GM23248 (cell line): ENCODE measurements around the gene MGMT. TPM values are rescaled to one million over a fixed set of nuclear protein-coding genes. Genes with fewer than 3 reads are reported as not detected.

Source experiments
- DNase-seq: peaks from one replicate; pipeline ENCODE4 v3.0.0-alpha.2; 2015
- H2AFZ ChIP-seq: fragments of 200-600 bp; sonication (generic); 2 replicates; pipeline ENCODE4 v1.6.1; 2016; ENCODE audit warnings: antibody characterized with exemption
- H3F3A ChIP-seq: fragments of 200-600 bp; sonication (generic); 2 replicates; pipeline ENCODE4 v1.6.1; 2016; ENCODE audit warnings: mild to moderate bottlenecking, antibody characterized with exemption, mixed run types; ENCODE audit not compliant: insufficient read depth
- H3K27ac ChIP-seq: fragments of 200-600 bp; sonication (generic); 2 replicates; pipeline ENCODE4 v1.5.1; 2016; ENCODE audit warnings: mild to moderate bottlenecking
- H3K27me3 ChIP-seq: fragments of 200-600 bp; sonication (generic); replicated peaks from 2 replicates; pipeline ENCODE4 v1.6.1; 2016; ENCODE audit warnings: mild to moderate bottlenecking; ENCODE audit not compliant: insufficient read depth
- H3K36me3 ChIP-seq: fragments of 200-600 bp; sonication (generic); 2 replicates; pipeline ENCODE4 v1.6.1; 2016; ENCODE audit warnings: low read depth, mild to moderate bottlenecking
- H3K4me1 ChIP-seq: fragments of 200-600 bp; sonication (generic); 2 replicates; pipeline ENCODE4 v1.6.1; 2016; ENCODE audit warnings: mild to moderate bottlenecking; ENCODE audit not compliant: insufficient read depth
- H3K4me2 ChIP-seq: fragments of 200-600 bp; sonication (generic); one replicate; pipeline ENCODE4 v1.6.1; 2016; ENCODE audit warnings: mild to moderate bottlenecking; ENCODE audit not compliant: unreplicated experiment
- H3K4me3 ChIP-seq: fragments of 200-600 bp; sonication (generic); 2 replicates; pipeline ENCODE4 v1.5.1; 2016; ENCODE audit warnings: mild to moderate bottlenecking
- H3K79me2 ChIP-seq: fragments of 200-600 bp; sonication (generic); 2 replicates; pipeline ENCODE4 v1.6.1; 2016; ENCODE audit warnings: mild to moderate bottlenecking; ENCODE audit not compliant: insufficient read depth
- H3K9ac ChIP-seq: fragments of 200-600 bp; sonication (generic); 2 replicates; pipeline ENCODE4 v1.6.1; 2016; ENCODE audit warnings: mild to moderate bottlenecking
- H3K9me2 ChIP-seq: fragments of 200-600 bp; sonication (generic); 2 replicates; pipeline ENCODE4 v1.6.1; 2016; ENCODE audit warnings: mixed run types, mild to moderate bottlenecking, moderate library complexity; ENCODE audit not compliant: insufficient read depth
- H3K9me3 ChIP-seq: fragments of 200-600 bp; sonication (generic); one replicate; pipeline ENCODE4 v1.6.1; 2017; ENCODE audit warnings: low read depth
- H4K20me1 ChIP-seq: fragments of 200-600 bp; sonication (generic); 2 replicates; pipeline ENCODE4 v1.6.0; 2016; ENCODE audit not compliant: insufficient read depth
- EZH2 ChIP-seq: fragments of 200-600 bp; sonication (generic); IDR thresholded peaks from 2 replicates; pipeline ENCODE4 v1.6.1; 2018; ENCODE audit warnings: antibody characterized with exemption, mild to moderate bottlenecking; ENCODE audit not compliant: insufficient read depth, poor library complexity, severe bottlenecking
- EZH2phosphoT487 ChIP-seq: fragments of 200-600 bp; sonication (generic); IDR thresholded peaks from 2 replicates; pipeline ENCODE4 v1.6.1; 2018; ENCODE audit warnings: antibody characterized with exemption, moderate library complexity, mild to moderate bottlenecking, low read depth; ENCODE audit not compliant: insufficient read depth
- WGBS, 2 experiments: methylation state at CpG; one replicate each; pipeline ENCODE4 v1.1.6; 2015 to 2017; ENCODE audit warnings: low lambda C conversion rate in 2 of 2, low coverage in 1 of 2; ENCODE audit errors: missing lambda C conversion rate in 2 of 2; 5-methylcytosine and 5-hydroxymethylcytosine counted together
- in situ Hi-C: fragments of 300-500 bp; cut with MboI; formaldehyde crosslinking; loops from 2 replicates; pipeline ENCODE4 v1.15.0; 2020
- polyA plus RNA-seq: library from polyadenylated mRNA; unstranded; fragments of >200 nt; fragmentation: Nextera tagmentation; extraction: Ambion mirVana; gene quantifications from 2 replicates; pipeline ENCODE4 v1.2.1, GENCODE V29; 2016
- total RNA-seq: library from RNA; depleted of rRNA; stranded (reverse); fragments of >200 nt; shearing (Covaris generic); gene quantifications from 2 replicates; pipeline ENCODE4 v1.2.3, GENCODE V29; 2014

The MGMT gene
- total and polyA plus RNA-seq, 2 experiments from 2014 or later: 28.5 to 35.1 TPM

DNA sequence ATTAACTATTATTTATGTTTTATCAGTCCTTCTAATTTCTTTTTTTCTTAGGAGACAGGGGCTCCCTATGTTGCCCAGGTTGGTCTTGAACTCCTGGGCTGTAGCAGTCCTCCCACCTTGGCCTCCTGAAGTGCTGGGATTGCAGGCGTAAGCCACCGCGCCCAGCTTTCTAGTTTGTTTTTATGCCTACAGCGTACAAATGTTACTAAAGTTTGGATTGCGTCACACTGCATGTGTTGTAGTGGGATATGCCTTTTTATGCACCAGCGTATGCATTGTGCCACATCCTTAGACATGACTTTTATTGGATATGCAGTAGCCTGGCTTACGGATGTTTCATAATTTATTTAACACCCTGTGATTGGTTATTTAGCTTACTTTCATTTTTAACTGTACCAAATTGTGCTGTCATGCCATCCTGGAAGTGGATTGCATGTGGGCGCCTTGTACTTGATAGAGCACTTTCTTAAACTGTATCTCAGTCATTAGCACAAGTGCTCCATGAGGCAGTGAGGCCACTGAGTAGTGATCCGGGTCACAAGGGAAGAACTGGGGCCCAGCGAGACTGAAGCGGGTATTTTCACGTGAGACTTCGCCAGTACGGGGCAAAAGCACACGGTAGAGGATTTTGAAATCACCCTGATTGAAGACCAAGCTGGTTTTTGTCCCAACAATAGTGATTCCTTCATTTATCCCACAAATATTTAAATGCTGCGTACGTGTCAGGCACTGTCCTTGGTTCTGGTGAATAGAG, 165.0 kb downstream of the MGMT start:
- Histone ChIP-seq H3K79me2 (no peaks in the 10 kb centered on the region), H3K27me3 (no peaks in the 10 kb centered on the region), H2AFZ (no peak overlapping the region), H3F3A (no peaks in the 10 kb centered on the region), H4K20me1 (no peaks in the 10 kb centered on the region), H3K4me1 (no peaks in the 10 kb centered on the region), H3K4me2 (no peak overlapping the region), H3K9me2 (0 out of 2 replicates have a peak, but pooled peaks cover 3% of the 10 kb centered on the region), H3K36me3 (no peaks in the 10 kb centered on the region), H3K27ac (no peak overlapping the region), H3K9me3 (no peaks in the 10 kb centered on the region), H3K9ac (no peak overlapping the region), H3K4me3 (no peak overlapping the region)
- in situ Hi-C loops: no loop called here
- TF ChIP-seq EZH2 (no peak), EZH2phosphoT487 (no peak)
- DNase-seq: no peak
- 89 to 90% methylated on average over 17 of the region's 17 CpGs for WGBS, 2 experiments

DNA sequence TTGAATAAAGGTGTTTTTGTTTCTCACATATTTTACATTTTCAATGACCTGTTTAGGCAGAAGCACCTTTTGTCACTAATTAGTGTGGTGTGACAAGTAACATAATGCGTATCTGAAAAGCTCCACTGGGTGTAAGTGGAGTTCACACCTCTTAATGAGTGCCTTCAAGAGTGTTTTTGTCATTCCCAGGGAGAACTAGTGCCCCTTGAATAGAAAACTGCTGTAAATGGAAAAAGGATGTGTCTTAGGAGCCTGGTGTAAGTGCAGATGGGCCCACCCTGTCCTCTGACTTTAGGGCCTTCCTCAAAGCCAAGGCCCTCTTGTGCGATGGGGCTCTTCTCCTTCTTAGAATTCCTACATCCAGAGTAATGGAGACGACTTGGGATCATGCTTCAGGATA, 170.0 kb downstream of the MGMT start:
- H3K9me3 ChIP-seq: no peaks in the 10 kb centered on the region
- 88 to 93% methylated on average over 3 of the region's 3 CpGs for WGBS, 2 experiments
- no peak overlapping the region for H3K4me2 ChIP-seq
- no peaks in the 10 kb centered on the region for H4K20me1 ChIP-seq
- in situ Hi-C loops: no loop called here
- no peaks in the 10 kb centered on the region for H3K79me2 ChIP-seq
- TF ChIP-seq EZH2phosphoT487: no peak
- no peak for TF ChIP-seq EZH2
- no peak overlapping the region for H3K9ac ChIP-seq
- H3F3A ChIP-seq: no peaks in the 10 kb centered on the region
- no peak overlapping the region for H3K4me3 ChIP-seq
- no peak overlapping the region for H2AFZ ChIP-seq
- H3K36me3 ChIP-seq: no peaks in the 10 kb centered on the region
- H3K27me3 ChIP-seq: no peaks in the 10 kb centered on the region
- H3K9me2 ChIP-seq: no peaks in the 10 kb centered on the region
- no peak overlapping the region for H3K27ac ChIP-seq
- DNase-seq: no peak
- no peaks in the 10 kb centered on the region for H3K4me1 ChIP-seq

DNA sequence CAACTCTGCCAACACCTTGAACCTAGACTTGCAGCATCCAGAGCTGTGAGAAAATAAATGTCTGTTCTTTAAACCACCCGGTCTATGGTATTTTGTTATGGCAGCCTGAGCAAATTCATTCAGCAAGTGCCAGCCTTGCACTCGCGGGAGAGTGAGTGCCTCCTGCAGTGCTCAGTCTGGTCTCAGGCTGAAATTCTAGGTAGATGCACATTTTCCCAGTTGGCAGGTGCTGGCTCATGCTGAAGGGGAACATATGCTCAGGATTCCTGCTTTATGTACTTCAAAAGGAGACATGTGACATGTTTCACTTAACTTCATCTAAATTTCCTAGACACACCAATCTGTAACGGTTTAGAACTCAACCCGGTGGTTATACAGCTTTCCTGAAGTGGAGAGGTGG, 170.8 kb downstream of the MGMT start:
- H3K9me2 ChIP-seq: no peaks in the 10 kb centered on the region
- in situ Hi-C loops: no loop called here
- no peak for TF ChIP-seq EZH2
- no peak for TF ChIP-seq EZH2phosphoT487
- H3K27ac ChIP-seq: no peak overlapping the region
- H3K4me1 ChIP-seq: no peaks in the 10 kb centered on the region
- no peaks in the 10 kb centered on the region for H4K20me1 ChIP-seq
- no peaks in the 10 kb centered on the region for H3F3A ChIP-seq
- no peaks in the 10 kb centered on the region for H3K36me3 ChIP-seq
- H3K79me2 ChIP-seq: no peaks in the 10 kb centered on the region
- 96 to 98% methylated on average over 5 of the region's 5 CpGs for WGBS, 2 experiments
- H2AFZ ChIP-seq: no peak overlapping the region
- H3K9ac ChIP-seq: no peak overlapping the region
- DNase-seq: no peak
- no peak overlapping the region for H3K4me2 ChIP-seq
- no peaks in the 10 kb centered on the region for H3K27me3 ChIP-seq
- no peaks in the 10 kb centered on the region for H3K9me3 ChIP-seq
- H3K4me3 ChIP-seq: no peak overlapping the region

DNA sequence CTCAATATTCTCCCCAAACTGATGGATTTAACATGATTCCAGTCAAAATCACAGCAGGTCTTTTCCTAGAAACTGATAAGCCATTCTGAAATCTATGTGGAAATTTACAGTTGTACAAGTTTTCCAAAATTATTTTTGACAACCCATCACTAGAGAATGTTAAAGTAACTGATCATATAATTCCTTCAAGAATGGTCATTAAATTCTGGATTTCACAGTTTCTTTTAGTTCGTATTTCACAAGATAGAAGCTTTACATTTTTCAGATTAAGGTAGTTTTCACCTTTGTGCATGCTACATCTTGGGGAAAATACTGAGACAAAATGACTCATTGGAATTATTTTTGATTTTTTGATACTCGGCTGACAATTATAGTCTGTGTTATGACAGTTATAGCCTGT, 174.3 kb downstream of the MGMT start:
- Histone ChIP-seq H3K36me3 (no peaks in the 10 kb centered on the region), H3K79me2 (no peaks in the 10 kb centered on the region), H3K9me3 (no peaks in the 10 kb centered on the region), H2AFZ (no peak overlapping the region), H3K27me3 (no peaks in the 10 kb centered on the region), H3K9ac (no peak overlapping the region), H3K4me2 (no peak overlapping the region), H3K27ac (no peak overlapping the region), H3K4me1 (no peaks in the 10 kb centered on the region), H4K20me1 (no peaks in the 10 kb centered on the region), H3K9me2 (no peaks in the 10 kb centered on the region), H3F3A (no peaks in the 10 kb centered on the region), H3K4me3 (no peak overlapping the region)
- DNase-seq: no peak
- no peak for TF ChIP-seq EZH2phosphoT487
- no peak for TF ChIP-seq EZH2
- in situ Hi-C loops: no loop called here
- 93 to 95% methylated on average over 2 of the region's 2 CpGs for WGBS, 2 experiments

DNA sequence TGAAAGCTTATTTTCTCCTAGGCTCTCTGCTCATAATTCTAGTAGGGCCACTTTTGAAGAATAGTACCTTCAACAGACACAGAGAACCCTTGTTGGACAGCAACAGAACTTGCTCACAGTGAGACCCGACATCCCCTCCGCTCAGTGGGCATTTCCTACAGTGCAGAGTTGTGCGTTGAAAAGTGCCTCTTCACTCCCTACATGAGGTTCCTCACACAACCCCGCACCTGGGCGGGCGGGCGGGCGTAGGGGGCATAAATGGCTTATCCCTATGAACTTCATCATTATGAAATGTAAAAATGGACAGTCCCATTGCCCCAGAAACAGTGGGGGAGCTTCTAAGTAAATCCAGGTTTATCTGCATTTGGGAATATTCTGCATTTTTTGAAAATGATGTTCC, 174.9 kb downstream of the MGMT start:
- H3K9me3 ChIP-seq: no peaks in the 10 kb centered on the region
- 75 to 78% methylated on average over 8 of the region's 8 CpGs for WGBS, 2 experiments
- H3K4me3 ChIP-seq: no peak overlapping the region
- H3K9ac ChIP-seq: no peak overlapping the region
- H4K20me1 ChIP-seq: no peaks in the 10 kb centered on the region
- H3K9me2 ChIP-seq: no peaks in the 10 kb centered on the region
- no peaks in the 10 kb centered on the region for H3K27me3 ChIP-seq
- TF ChIP-seq EZH2 (no peak), EZH2phosphoT487 (no peak)
- H3K4me2 ChIP-seq: no peak overlapping the region
- no peak overlapping the region for H3K27ac ChIP-seq
- in situ Hi-C loops: no loop called here
- H3F3A ChIP-seq: no peaks in the 10 kb centered on the region
- H3K4me1 ChIP-seq: no peaks in the 10 kb centered on the region
- H3K79me2 ChIP-seq: no peaks in the 10 kb centered on the region
- DNase-seq: no peak
- no peak overlapping the region for H2AFZ ChIP-seq
- H3K36me3 ChIP-seq: no peaks in the 10 kb centered on the region
